SW480 (cell line): ENCODE results near the gene GIPC1.

ENCODE experiments used
- DNase-seq: peaks from one replicate; pipeline ENCODE4 v3.0.0-alpha.2; 2016; ENCODE audit warnings: low spot score

The GIPC1 gene

DNA sequence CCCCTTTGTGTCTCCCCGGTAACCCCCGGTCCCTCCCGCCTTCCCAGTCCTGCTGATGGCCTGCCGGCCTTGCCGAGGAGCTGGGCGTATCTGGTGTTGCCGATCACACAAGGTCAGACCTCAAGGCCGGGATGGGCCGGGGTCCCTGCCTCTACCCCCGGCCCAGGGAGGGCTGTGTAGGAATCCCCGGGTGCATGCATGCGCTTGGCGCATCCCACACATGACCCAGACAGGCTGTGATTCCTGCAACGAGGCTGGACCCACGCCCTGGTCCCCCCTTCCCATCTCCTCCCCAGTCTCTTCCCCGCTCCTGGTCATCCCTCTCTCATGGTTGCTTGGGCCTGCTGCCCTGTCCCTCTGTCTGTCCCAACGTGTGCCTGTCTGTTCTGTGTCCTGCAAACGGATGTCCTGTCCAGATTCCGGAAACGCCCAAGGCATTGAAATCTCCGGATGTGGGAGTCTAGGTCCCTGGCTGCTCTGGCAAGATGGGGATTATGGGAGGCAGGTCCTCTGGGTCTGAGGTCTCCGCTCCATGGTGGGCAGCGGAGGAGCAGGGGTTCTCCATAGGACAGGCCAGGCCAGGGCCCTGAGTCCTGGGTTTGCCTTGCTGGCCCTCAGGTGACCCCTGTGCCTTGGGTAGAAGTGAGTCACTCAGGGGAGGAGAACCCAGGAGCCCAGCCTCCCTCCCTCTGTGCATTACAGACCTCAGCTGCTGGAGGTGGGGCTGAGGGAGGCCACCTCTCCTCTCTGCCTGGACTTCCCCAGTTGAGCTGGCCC is 61.2 kb downstream of the GIPC1 start:
- peak; percentile 38 for DNase-seq

- DNase-seq, result peak; percentile 53
Observed at GRCh38 chr19:14433554-14434501, 62.1 kb downstream of the GIPC1 start.

DNA sequence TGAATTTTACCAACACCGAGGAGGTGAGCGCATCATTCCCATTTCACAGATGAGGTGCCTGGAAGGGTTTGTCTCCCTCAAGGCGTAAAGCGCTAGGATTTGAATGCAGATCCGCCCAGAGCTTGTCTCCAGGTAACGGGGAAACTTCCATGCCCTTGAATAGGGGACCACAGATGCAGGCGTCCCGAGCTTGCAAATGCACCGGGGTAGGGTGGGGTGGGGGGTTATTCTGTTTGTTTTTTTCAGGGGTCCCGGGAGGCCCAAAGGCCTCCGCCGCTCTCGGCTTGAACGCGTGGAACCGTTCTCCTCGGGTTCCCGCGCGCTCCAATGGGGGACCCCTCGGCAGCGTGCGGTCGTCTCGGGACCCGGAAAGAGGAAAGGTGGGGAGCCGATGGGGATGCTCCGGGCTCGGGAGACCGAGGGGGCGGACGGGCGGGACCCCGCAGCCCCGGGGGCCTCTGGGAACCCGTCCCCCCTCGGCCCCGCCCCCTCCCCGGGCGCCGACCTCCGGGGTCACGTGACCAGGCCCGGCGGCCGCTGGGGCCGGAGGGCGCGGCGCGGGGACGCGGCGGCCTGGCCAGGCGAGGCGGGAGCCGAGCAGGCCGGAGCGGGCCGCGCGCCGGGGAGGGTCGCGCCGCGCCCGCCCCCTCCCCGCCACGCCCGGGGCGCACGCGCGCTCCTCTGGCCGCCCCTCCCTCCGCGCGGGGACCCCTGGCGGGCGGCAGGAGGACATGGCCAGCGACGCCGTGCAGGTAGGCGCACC is 63.0 kb downstream of the GIPC1 start, which contains the start of gene PKN1:
PKN1 (plus strand) TSS at position 516 of the 763 bp plus-strand sequence; CDS start at position 732, 216 bp downstream.
- peak; percentile 36 for DNase-seq

GRCh38 chr19:14430712-14431111 is 65.2 kb downstream of the GIPC1 start:
- no peak for DNase-seq

DNA sequence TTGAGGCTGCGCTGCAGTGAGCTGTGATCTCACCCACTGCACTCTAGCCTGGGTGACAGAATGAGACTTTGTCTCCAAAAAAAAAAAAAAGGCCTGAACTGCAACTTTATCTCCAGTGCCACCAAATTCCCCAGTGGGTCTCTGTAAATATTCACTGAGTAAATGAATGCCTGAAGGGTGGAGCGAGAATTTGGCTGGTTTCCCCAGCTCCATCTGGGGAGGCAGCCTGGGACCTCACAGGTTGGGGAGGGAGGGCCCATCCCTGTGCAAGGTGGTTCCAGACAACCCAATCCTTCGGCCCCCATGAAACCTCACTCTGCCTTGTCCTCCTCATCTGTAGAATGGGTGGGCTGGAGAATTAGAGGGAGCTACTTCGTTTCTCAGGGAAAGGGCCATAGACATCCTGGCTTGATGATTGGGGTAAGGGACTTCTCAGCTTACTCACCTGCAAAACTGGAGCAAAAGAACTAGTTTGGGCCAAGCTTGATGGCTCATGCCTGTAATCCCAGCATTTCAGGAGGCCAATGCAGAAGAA is 67.0 kb downstream of the GIPC1 start:
- DNase-seq, result no peak
